Activated naive CD4-positive, alpha-beta T cell treated with anti-CD3 and anti-CD28 coated beads, Interleukin-2, amount 50 U/mL, for 24 hours (primary cell): ENCODE results near the gene FAM24A.

ENCODE experiments used
- H3K27ac Mint-ChIP-seq: one replicate; pipeline ENCODE4 v1.8.0; 2021; ENCODE audit warnings: mild to moderate bottlenecking, mixed read lengths
- H3K27me3 Mint-ChIP-seq: one replicate; pipeline ENCODE4 v1.8.0; 2021; ENCODE audit warnings: mixed read lengths
- H3K36me3 Mint-ChIP-seq: one replicate; pipeline ENCODE4 v1.8.0; 2021; ENCODE audit warnings: mixed read lengths
- H3K4me1 Mint-ChIP-seq: one replicate; pipeline ENCODE4 v1.8.0; 2021; ENCODE audit warnings: mixed read lengths
- H3K4me3 Mint-ChIP-seq: one replicate; pipeline ENCODE4 v1.8.0; 2021; ENCODE audit warnings: mild to moderate bottlenecking, mixed read lengths
- H3K9me3 Mint-ChIP-seq: one replicate; pipeline ENCODE4 v1.8.0; 2021; ENCODE audit warnings: mixed read lengths

Gene FAM24A

DNA sequence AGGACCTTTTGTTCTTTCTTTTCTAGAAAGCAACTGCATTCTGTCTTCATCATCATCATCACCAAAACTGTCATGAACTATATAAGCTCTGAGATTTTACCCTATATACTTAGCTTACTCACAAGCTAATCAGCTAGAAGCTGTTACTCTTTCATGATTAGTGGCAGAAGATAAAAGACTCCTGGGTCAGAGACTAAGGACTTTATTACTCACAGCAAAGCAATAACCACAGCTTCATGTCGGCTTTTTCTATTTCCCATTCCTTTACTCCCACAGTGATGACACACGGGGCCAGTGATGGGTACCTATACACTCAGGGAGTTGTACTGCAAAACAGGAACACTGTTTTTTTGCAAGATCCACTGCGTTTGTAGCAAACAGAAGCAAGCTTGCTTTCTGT lies 52.0 kb downstream of the FAM24A start:
- H3K9me3 Mint-ChIP-seq = peaks cover 19% of the 10 kb centered on the region
- H3K27ac Mint-ChIP-seq = no peak overlapping the region
- no peak overlapping the region for H3K4me3 Mint-ChIP-seq
- H3K4me1 Mint-ChIP-seq = no peaks in the 10 kb centered on the region
- peaks cover 9% of the 10 kb centered on the region for H3K36me3 Mint-ChIP-seq
- peaks cover 1% of the 10 kb centered on the region for H3K27me3 Mint-ChIP-seq
